ENCODE results near the gene CAB39L. TPM values are rescaled to one million over a fixed set of nuclear protein-coding genes. Genes with fewer than 3 reads are reported as not detected.

The CAB39L gene
- total RNA-seq, 4 donors from 2014 or later, result 4.7 to 14.4 (median 8.7) TPM

DNA sequence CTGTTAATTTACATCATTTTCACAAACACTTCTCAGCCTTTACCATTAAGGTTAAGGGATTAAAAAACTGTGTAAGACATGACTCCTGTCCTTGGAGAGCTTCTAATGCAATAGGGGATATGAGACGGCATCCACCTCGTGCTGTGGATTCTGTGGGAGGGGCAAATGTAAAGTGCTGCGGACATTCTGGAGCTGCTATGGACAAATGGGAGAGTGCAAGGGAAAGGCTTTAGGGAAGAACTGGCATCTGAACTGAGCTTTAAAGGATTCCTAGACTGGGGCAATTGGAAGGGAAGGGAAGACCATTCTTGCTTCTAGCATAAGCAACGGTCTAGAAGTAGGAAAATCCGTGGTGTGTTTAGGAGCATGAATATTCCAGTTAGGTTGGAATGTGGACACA lies 164.8 kb downstream of the CAB39L start:
- H3K4me1 ChIP-seq, result no peaks in the 10 kb centered on the region
- intact Hi-C loops (cut with DNase I; ENCODE audit: low total_unique reads), result no loop called here
- H3K4me3 ChIP-seq, result no peak overlapping the region
- TF ChIP-seq CTCF (IDR thresholded peaks at IDR 0.05 in 4 of 5, conservative IDR thresholded peaks at IDR 0.05 in 1 of 5), result no peak
- TF ChIP-seq POLR2A (IDR thresholded peaks at IDR 0.05), result no peak
- ATAC-seq (no peak), DNase-seq (no peak)
- H3K27ac ChIP-seq, result no peak overlapping the region
- H3K36me3 ChIP-seq, result peaks cover 0 to 14% of the 10 kb centered on the region in 2 donors
- in situ Hi-C loops (cut with MboI; ENCODE audit: low sequenced_read_pairs in 4 of 4), result no loop called here
- H3K9me3 ChIP-seq, result no peaks in the 10 kb centered on the region
- H3K27me3 ChIP-seq, result no peaks in the 10 kb centered on the region

- H3K36me3 ChIP-seq, result peaks cover 0 to 14% of the 10 kb centered on the region in 2 donors
- ATAC-seq (no peak), DNase-seq (no peak)
- H3K27me3 ChIP-seq, result no peaks in the 10 kb centered on the region
- no peak for TF ChIP-seq CTCF (IDR thresholded peaks at IDR 0.05 in 4 of 5, conservative IDR thresholded peaks at IDR 0.05 in 1 of 5)
- H3K4me3 ChIP-seq, result no peak overlapping the region
- in situ Hi-C loops (cut with MboI; ENCODE audit: low sequenced_read_pairs in 4 of 4), result no loop called here
- H3K9me3 ChIP-seq, result no peaks in the 10 kb centered on the region
- H3K27ac ChIP-seq, result no peak overlapping the region
- no peaks in the 10 kb centered on the region for H3K4me1 ChIP-seq
- intact Hi-C loops (cut with DNase I; ENCODE audit: low total_unique reads), result no loop called here
These were observed 165.7 kb downstream of the CAB39L start for GRCh38 chr13:49278211-49278610.

DNA sequence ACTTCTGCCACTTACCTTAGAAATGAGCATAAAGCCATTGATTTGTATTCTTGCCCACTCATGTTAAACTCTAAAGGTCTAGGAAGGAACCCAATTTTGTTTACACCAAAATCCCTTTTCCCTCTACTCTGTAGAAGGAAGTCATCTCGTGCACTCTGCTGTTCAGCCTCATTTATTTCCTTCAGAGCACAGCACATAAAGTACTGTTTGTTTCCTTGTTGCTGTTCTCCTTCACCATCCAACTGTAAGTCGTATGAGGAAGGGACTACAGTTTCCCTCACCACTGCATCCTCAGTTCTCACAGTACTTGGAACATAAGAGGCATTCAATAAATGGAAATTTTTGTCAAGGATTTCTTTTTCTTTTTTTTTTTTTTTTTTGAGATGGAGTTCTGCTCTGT lies 171.6 kb downstream of the CAB39L start:
- no peak for TF ChIP-seq POLR2A (IDR thresholded peaks at IDR 0.05)
- no peak for TF ChIP-seq CTCF (IDR thresholded peaks at IDR 0.05 in 4 of 5, conservative IDR thresholded peaks at IDR 0.05 in 1 of 5)
- H3K9me3 ChIP-seq, result no peaks in the 10 kb centered on the region
- H3K4me1 ChIP-seq, result no peaks in the 10 kb centered on the region
- H3K36me3 ChIP-seq, result peaks cover 0 to 13% of the 10 kb centered on the region in 2 donors
- no peak overlapping the region for H3K27ac ChIP-seq
- no peaks in the 10 kb centered on the region for H3K27me3 ChIP-seq
- in situ Hi-C loops (cut with MboI; ENCODE audit: low sequenced_read_pairs in 4 of 4) (no loop called here), intact Hi-C loops (cut with DNase I; ENCODE audit: low total_unique reads) (no loop called here)
- no peak overlapping the region for H3K4me3 ChIP-seq
- ATAC-seq (no peak), DNase-seq (no peak)

DNA sequence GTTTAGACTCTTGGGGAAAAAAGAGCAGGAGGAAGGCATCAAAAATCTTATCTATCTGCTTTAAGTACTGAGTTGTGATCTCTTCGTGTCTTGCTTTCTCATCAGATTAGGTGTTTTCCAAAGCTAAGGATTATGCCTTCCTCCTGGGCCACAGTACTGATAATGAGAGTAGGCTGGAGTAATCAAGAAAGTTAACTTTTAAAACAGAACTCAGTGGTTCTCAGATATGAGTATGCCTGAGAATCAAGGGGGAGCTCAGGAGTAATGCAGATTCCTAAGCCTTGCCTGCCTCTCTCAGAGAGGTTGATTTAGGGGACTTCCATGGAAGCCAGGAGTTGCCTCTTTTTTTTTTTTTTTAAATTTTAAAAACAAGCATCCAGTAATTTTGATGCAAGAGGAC lies 172.6 kb downstream of the CAB39L start:
- no peak for TF ChIP-seq POLR2A (IDR thresholded peaks at IDR 0.05)
- no peak for TF ChIP-seq CTCF (IDR thresholded peaks at IDR 0.05 in 4 of 5, conservative IDR thresholded peaks at IDR 0.05 in 1 of 5)
- H3K27ac ChIP-seq, result no peak overlapping the region
- no peak for ATAC-seq
- no peak for DNase-seq
- H3K4me1 ChIP-seq, result no peaks in the 10 kb centered on the region
- no peaks in the 10 kb centered on the region for H3K27me3 ChIP-seq
- no peaks in the 10 kb centered on the region for H3K9me3 ChIP-seq
- in situ Hi-C loops (cut with MboI; ENCODE audit: low sequenced_read_pairs in 4 of 4) (no loop called here), intact Hi-C loops (cut with DNase I; ENCODE audit: low total_unique reads) (no loop called here)
- no peak overlapping the region for H3K4me3 ChIP-seq
- H3K36me3 ChIP-seq, result peaks cover 0 to 20% of the 10 kb centered on the region in 2 donors

GRCh38 chr13:49265822-49266221 lies 178.0 kb downstream of the CAB39L start:
- intact Hi-C loops (cut with DNase I; ENCODE audit: low total_unique reads), result no loop called here
- TF ChIP-seq CTCF (IDR thresholded peaks at IDR 0.05 in 4 of 5, conservative IDR thresholded peaks at IDR 0.05 in 1 of 5) (no peak), POLR2A (IDR thresholded peaks at IDR 0.05) (no peak)
- no peak for ATAC-seq

More at GRCh38 chr13:49265822-49266221, 178.0 kb downstream of the CAB39L start:
- Histone ChIP-seq H3K36me3 (peaks cover 0 to 38% of the 10 kb centered on the region in 2 donors), H3K9me3 (no peaks in the 10 kb centered on the region), H3K4me1 (no peaks in the 10 kb centered on the region), H3K4me3 (no peak overlapping the region), H3K27ac (no peak overlapping the region), H3K27me3 (no peaks in the 10 kb centered on the region)
- no peak for DNase-seq
- in situ Hi-C loops (cut with MboI; ENCODE audit: low sequenced_read_pairs in 4 of 4), result no loop called here
